HepG2 (cell line): ENCODE data around the gene CLEC3A. TPM values are rescaled to one million over a fixed set of nuclear protein-coding genes. Genes with fewer than 3 reads are reported as not detected.

Source experiments
- ARNT2 ChIP-seq: sonication (generic); formaldehyde crosslinking; IDR thresholded peaks from 2 replicates; pipeline ENCODE4 v1.8.0; 2022; ENCODE audit warnings: mild to moderate bottlenecking, low read depth, missing genetic modification reagents, moderate library complexity
- EEA1 ChIP-seq: sonication (generic); formaldehyde crosslinking; IDR thresholded peaks from 2 replicates; pipeline ENCODE4 v1.5.1; 2020; ENCODE audit warnings: mild to moderate bottlenecking, missing genetic modification reagents, borderline replicate concordance
- KMT2B ChIP-seq: IDR thresholded peaks from 2 replicates; pipeline ENCODE4 v1.6.1; 2016; ENCODE audit warnings: missing genetic modification reagents, missing compliant biosample characterization
- MTF1 ChIP-seq: sonication (generic); formaldehyde crosslinking; IDR thresholded peaks from 2 replicates; pipeline ENCODE4 v1.5.0; 2020; ENCODE audit warnings: missing genetic modification reagents
- MYC ChIP-seq: sonication (generic); formaldehyde crosslinking; IDR thresholded peaks from 2 replicates; pipeline ENCODE4 v1.9.0; 2021; ENCODE audit warnings: missing genetic modification reagents, borderline replicate concordance
- NFYC ChIP-seq: IDR thresholded peaks from 2 replicates; pipeline ENCODE4 v1.6.1; 2016; ENCODE audit warnings: missing genetic modification reagents, missing compliant biosample characterization
- NR2F2 ChIP-seq: IDR thresholded peaks from 2 replicates; pipeline ENCODE4 v1.6.1; 2012; ENCODE audit warnings: low read depth, inconsistent platforms, borderline replicate concordance
- PHF8 ChIP-seq: sonication (generic); formaldehyde crosslinking; IDR thresholded peaks from 2 replicates; pipeline ENCODE4 v1.5.0; 2020; ENCODE audit warnings: missing genetic modification reagents
- SNAPC5 ChIP-seq: sonication (generic); formaldehyde crosslinking; IDR thresholded peaks from 2 replicates; pipeline ENCODE4 v1.8.1; 2023; ENCODE audit warnings: mild to moderate bottlenecking, missing genetic modification reagents, borderline replicate concordance
- SP2 ChIP-seq: sonication (generic); formaldehyde crosslinking; IDR thresholded peaks from 2 replicates; pipeline ENCODE4 v1.5.1; 2020; ENCODE audit warnings: mild to moderate bottlenecking, missing genetic modification reagents
- SUZ12 ChIP-seq: fragments of 150-350 bp; IDR thresholded peaks from 2 replicates; pipeline ENCODE4 v1.6.1; 2014; ENCODE audit warnings: low read depth, low read length
- TCF7 ChIP-seq: sonication (generic); IDR thresholded peaks from 2 replicates; pipeline ENCODE4 v1.6.1; 2016; ENCODE audit warnings: antibody characterized with exemption, low read depth
- ZBTB10 ChIP-seq: sonication (generic); formaldehyde crosslinking; IDR thresholded peaks from 2 replicates; pipeline ENCODE4 v1.4.0; 2020; ENCODE audit warnings: missing genetic modification reagents, borderline replicate concordance
- ZBTB7B ChIP-seq: sonication (generic); formaldehyde crosslinking; IDR thresholded peaks from 2 replicates; pipeline ENCODE4 v1.4.0; 2020; ENCODE audit warnings: missing genetic modification reagents
- ZMAT3 ChIP-seq: sonication (generic); formaldehyde crosslinking; conservative IDR thresholded peaks from 2 replicates; pipeline ENCODE4 v1.7.0; 2021; ENCODE audit warnings: missing genetic modification reagents
- ZNF136 ChIP-seq: sonication (generic); formaldehyde crosslinking; IDR thresholded peaks from 2 replicates; pipeline ENCODE4 v1.8.1; 2022; ENCODE audit warnings: low read depth, mild to moderate bottlenecking, moderate library complexity, missing genetic modification reagents
- ZNF296 ChIP-seq: sonication (generic); formaldehyde crosslinking; conservative IDR thresholded peaks from 2 replicates; pipeline ENCODE4 v1.5.0; 2020; ENCODE audit warnings: mild to moderate bottlenecking, missing genetic modification reagents
- ZNF362 ChIP-seq: sonication (generic); formaldehyde crosslinking; IDR thresholded peaks from 2 replicates; pipeline ENCODE4 v1.4.0; 2020; ENCODE audit warnings: missing genetic modification reagents, mild to moderate bottlenecking, borderline replicate concordance
- ZNF674 ChIP-seq: sonication (generic); formaldehyde crosslinking; IDR thresholded peaks from 2 replicates; pipeline ENCODE4 v1.5.0; 2020; ENCODE audit warnings: low read depth, mild to moderate bottlenecking, missing genetic modification reagents
- ZNF720 ChIP-seq: sonication (generic); formaldehyde crosslinking; IDR thresholded peaks from 2 replicates; pipeline ENCODE4 v1.4.0; 2020; ENCODE audit warnings: missing genetic modification reagents
- ZNF766 ChIP-seq: sonication (generic); formaldehyde crosslinking; IDR thresholded peaks from 2 replicates; pipeline ENCODE4 v1.5.0; 2020; ENCODE audit warnings: missing genetic modification reagents, borderline replicate concordance
- ZNF839 ChIP-seq: sonication (generic); formaldehyde crosslinking; IDR thresholded peaks from 2 replicates; pipeline ENCODE4 v1.4.0; 2020; ENCODE audit warnings: missing genetic modification reagents, mild to moderate bottlenecking, borderline replicate concordance
- polyA plus RNA-seq, 8 experiments: library from polyadenylated mRNA; depleted of rRNA in 3 of 8; stranded (reverse) in 7 of 8; unstranded in 1 of 8; fragments of >200 nt; fragmentation: Illumina TruSeq in 4 of 8; extraction: Trizol in 4 of 8; gene quantifications; 2 replicates each; pipeline versions ENCODE4 v1.2.1 to v1.2.3, GENCODE V29; 2011 to 2016; ENCODE audit warnings: low read depth in 4 of 8, missing spikeins in 1 of 8, mixed read lengths in 1 of 8; ENCODE audit not compliant: insufficient read depth in 1 of 8
- total RNA-seq, 5 experiments: library from RNA; depleted of rRNA; stranded (reverse); fragments of >200 nt; fragmentation: Illumina TruSeq; extraction: Trizol; gene quantifications; 2 replicates each; pipeline ENCODE4 v1.2.3, GENCODE V29; 2016; ENCODE audit warnings: low read depth in 1 of 5
- TF ChIP-seq, protein P1 (sequence below): IDR thresholded peaks from 2 replicates; pipeline ENCODE4 v1.6.1; 2016; ENCODE audit warnings: missing biosample characterization, missing genetic modification reagents, low read depth
- TF ChIP-seq, protein P2 (sequence below): fragments of 450-650 bp; IDR thresholded peaks from 2 replicates; pipeline ENCODE4 v1.6.1; 2017

The CLEC3A gene
- total and polyA plus RNA-seq, 2 of the 13 experiments (the other 11 are each of a cell fraction or from before 2014, with no cell fraction given): not detected

- TF ChIP-seq, protein P1, sequence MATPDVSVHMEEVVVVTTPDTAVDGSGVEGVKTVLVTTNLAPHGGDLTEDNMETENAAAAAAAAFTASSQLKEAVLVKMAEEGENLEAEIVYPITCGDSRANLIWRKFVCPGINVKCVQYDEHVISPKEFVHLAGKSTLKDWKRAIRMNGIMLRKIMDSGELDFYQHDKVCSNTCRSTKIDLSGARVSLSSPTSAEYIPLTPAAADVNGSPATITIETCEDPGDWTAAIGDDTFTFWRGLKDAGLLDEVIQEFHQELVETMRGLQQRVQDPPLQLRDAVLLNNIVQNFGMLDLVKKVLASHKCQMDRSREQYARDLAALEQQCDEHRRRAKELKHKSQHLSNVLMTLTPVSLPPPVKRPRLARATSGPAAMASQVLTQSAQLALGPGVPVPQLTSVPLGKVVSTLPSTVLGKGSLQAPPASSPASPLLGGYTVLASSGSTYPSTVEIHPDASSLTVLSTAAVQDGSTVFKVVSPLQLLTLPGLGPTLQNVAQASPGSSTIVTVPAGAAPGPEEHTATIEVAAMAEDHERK (CRISPR knock-in tag): no peak
- TF ChIP-seq, protein P2, sequence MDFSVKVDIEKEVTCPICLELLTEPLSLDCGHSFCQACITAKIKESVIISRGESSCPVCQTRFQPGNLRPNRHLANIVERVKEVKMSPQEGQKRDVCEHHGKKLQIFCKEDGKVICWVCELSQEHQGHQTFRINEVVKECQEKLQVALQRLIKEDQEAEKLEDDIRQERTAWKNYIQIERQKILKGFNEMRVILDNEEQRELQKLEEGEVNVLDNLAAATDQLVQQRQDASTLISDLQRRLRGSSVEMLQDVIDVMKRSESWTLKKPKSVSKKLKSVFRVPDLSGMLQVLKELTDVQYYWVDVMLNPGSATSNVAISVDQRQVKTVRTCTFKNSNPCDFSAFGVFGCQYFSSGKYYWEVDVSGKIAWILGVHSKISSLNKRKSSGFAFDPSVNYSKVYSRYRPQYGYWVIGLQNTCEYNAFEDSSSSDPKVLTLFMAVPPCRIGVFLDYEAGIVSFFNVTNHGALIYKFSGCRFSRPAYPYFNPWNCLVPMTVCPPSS: no peak
- peak; percentile 99 for TF ChIP-seq ARNT2 (CRISPR knock-in tag)
- peak; percentile 100 for TF ChIP-seq ZMAT3
- peak; percentile 54; the same call in 1 of the 2 replicates for TF ChIP-seq NFYC (CRISPR knock-in tag)
- TF ChIP-seq ZNF136 (CRISPR knock-in tag): peak; percentile 89; the same call in 1 of the 2 replicates
- peak; percentile 98; the same call in 1 of the 2 replicates for TF ChIP-seq EEA1
- TF ChIP-seq TCF7: no peak
- TF ChIP-seq PHF8 (CRISPR knock-in tag): peak; percentile 59
- TF ChIP-seq SUZ12: no peak
- TF ChIP-seq MYC: peak; percentile 92
- TF ChIP-seq KMT2B (CRISPR knock-in tag): peak; percentile 83
- peak; percentile 71; the same call in 1 of the 2 replicates for TF ChIP-seq ZNF362 (CRISPR knock-in tag)
- TF ChIP-seq ZNF766 (CRISPR knock-in tag): peak; percentile 99
- TF ChIP-seq ZNF674 (CRISPR knock-in tag): peak; percentile 97; the same call in 1 of the 2 replicates
- TF ChIP-seq ZNF296 (CRISPR knock-in tag): peak; percentile 96
- peak; percentile 98 for TF ChIP-seq ZBTB10 (CRISPR knock-in tag)
- TF ChIP-seq NR2F2: no peak
- peak; percentile 96 for TF ChIP-seq ZBTB7B
- TF ChIP-seq SP2 (CRISPR knock-in tag): peak; percentile 66
- TF ChIP-seq ZNF839: peak; percentile 95
- TF ChIP-seq MTF1: peak; percentile 96
- TF ChIP-seq SNAPC5: peak; percentile 97
- no peak; the same call in 1 of the 2 replicates for TF ChIP-seq ZNF720 (CRISPR knock-in tag)
Measured at GRCh38 chr16:78045865-78046581, 23.7 kb downstream of the CLEC3A start (continued).
